SK-MEL-5 (cell line): Measurements from ENCODE around the gene LRRC4B. TPM values are rescaled to one million over a fixed set of nuclear protein-coding genes. Genes with fewer than 3 reads are reported as not detected.

Experiments
- DNase-seq: peaks from one replicate; pipeline ENCODE4 v3.0.0-alpha.2; 2016; ENCODE audit warnings: low read depth, low spot score
- in situ Hi-C: cut with HindIII; loops from 2 replicates; pipeline ENCODE4 v1.10.0; 2016; ENCODE audit warnings: low sequenced_read_pairs, high pct_unique_total_duplicates, low pct_unique_long_range_greater_than_20kb
- total RNA-seq: library from RNA; depleted of rRNA; stranded (reverse); fragments of >200 nt; shearing (Covaris generic); gene quantifications from 2 replicates; pipeline ENCODE4 v1.2.3, GENCODE V29; 2014

LRRC4B gene
- total RNA-seq, 1 experiment from 2014 or later = 6.9 TPM

- DNase-seq = no peak
- in situ Hi-C loops = no loop called here
Observed at GRCh38 chr19:50514346-50515167, 53.7 kb downstream of the LRRC4B start.

DNA sequence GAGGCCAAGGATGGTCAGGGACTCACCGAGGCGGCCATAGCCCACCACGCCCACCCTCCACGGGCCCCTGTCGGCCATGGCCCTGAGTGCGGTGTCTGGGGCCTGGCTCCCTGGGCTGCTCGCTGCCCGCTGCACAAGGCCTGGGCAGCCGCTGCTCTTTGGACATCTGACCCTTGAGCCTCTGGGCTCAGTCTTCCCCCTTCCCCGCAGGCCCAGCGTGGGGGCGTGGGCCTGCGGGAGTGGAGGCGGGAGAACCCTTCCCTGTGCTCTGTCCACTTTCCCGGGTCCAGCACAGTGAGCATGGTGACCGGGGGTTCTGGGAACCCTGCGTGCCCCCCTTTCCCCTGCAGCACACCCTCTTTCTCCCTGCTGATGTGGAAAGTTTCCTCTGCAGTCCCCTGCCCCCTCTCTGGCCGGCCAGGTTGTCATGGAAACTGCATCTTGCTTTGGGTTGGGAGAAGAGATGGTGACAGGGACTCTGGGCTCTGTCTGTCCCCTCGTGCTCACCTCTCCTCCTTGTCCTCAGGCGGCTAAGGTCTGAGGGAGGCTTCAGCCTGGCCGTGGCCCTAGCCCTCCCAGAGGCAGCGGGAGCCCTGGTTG lies 54.4 kb downstream of the LRRC4B start, which contains the start of gene ASPDH:
Gene ASPDH (minus strand): TSS at position 168 of the 600 bp plus-strand sequence. CDS start 90 bp downstream, at position 78.
- DNase-seq = no peak
- in situ Hi-C loops = no loop called here

GRCh38 chr19:50512999-50513745 lies 55.1 kb downstream of the LRRC4B start:
- no peak for DNase-seq
- in situ Hi-C loops = no loop called here

DNA sequence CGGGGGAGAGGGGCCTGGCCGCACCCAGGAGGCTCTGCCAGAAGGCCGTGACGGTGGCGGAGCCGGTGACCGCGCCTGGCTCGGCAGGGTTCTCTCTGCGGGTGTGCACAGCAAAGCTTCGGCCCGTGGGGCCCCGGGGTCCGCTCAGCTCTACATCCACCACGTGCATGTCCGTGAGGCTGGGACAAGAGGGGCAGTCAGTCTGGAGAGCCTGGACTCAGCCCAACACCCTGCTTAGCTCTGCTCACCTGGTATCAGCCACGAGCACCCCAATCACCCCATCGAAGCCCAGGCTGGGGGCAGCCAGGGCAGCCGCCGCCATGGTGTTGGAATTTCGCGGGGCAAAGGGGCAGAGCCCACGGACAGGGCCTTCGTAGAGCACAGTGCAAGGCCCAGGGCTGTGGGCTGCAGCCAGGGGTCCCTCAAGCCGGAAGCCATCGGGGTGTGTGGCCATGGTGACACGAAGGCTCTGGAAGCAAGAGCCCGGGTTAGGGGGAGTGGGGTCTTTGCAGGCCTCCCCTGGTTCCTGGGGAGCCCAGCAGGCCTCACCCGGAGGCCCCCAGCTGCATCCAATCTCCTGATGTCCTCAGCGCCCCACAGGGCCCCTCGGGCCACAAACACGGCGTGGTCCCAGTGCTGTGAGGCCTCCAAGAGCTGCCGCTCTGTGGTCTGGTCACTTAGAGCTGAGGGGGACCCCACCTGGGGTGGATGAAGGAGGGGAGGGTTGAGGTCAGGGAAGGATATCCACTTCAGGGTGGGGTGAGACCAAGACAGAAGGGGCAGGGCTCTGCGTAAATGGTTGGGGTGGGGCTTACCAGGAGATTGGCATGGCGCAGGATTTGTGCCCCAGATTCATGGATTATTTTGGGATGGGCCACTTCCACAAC lies 55.9 kb downstream of the LRRC4B start:
- in situ Hi-C loops = no loop called here
- no peak for DNase-seq

DNA sequence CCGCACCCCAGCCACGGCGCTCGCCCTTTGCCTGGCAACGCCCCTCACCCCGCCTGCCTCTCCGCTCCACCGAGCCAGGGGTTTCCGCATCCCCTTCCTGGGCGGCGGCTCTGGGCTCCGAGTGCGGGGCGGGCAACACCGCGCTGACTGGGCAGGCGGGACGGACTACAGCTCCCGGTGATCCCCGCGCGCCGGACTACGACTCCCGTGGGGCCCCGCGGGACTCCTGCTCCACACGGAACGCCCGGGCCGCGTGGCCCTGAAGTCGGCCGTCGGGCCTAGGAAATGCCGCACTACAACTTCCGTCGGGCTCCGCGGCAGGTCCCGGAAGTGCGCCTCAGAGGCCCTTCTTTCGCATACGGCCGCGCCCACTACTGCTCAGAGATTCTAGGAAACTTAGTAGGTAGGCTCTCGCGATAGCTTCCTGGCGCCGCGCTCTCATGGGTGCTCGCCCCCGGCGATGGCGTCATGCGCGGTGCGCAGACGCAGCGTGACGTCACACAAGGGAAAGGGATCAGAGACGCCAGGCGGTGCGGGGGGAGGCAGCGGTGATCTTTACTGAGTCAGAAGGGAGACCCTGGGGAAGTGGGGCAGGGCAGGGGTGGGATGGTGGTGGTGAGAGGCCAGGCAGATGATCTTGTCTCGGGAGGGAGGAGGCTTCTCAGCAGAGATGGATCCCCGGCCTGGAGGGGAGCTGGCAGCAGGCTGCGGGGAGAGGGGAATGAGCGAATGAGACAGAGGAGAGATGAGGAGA lies 57.0 kb downstream of the LRRC4B start, which contains the start of gene JOSD2:
Gene JOSD2 (minus strand): TSS at position 123 of the 754 bp plus-strand sequence. CDS start 760 bp downstream, outside the sequence.
- DNase-seq = peak; percentile 99
- in situ Hi-C loops = no loop called here

DNA sequence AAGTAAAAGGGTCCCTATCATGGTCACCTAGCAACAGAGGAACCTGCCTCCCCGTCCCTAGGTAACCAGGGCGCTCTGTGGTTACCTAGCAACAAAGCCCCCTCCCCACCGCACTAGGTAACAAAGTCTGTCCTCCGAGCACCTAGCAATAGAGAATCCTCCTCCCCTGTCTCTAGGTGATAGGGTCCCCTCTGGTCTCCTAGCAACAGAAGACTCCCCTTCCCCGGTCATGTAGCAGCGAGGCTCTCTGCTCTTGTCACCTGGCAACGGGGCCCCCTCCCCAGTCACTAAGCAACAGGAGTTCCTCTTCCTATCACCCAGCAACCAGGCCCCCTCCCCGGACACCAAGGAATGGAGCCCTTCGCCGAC lies 57.6 kb downstream of the LRRC4B start:
- no peak for DNase-seq
- in situ Hi-C loops = no loop called here

GRCh38 chr19:50510121-50510670 lies 58.0 kb downstream of the LRRC4B start:
- no peak for DNase-seq
- in situ Hi-C loops = no loop called here

DNA sequence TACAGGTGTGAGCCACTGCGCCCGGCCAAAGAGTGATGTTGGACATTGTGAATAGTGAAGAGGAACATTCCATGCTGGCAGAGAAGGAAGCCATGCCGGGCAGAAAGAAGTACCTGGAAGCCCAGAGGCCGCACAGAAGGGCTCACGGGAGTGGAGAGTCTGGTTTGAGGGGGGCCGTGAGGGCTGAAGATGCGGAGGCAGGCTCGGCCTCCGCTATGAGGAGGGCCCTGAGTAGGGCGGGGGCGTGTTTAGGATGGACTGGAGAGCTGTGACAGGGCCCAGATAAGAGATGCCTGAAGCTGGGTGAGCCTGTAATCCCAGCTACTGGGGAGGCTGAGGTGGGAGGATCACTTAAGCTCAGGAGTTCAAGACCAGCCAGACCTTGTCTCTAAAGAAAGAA lies 58.9 kb downstream of the LRRC4B start:
- in situ Hi-C loops = no loop called here
- no peak for DNase-seq

DNA sequence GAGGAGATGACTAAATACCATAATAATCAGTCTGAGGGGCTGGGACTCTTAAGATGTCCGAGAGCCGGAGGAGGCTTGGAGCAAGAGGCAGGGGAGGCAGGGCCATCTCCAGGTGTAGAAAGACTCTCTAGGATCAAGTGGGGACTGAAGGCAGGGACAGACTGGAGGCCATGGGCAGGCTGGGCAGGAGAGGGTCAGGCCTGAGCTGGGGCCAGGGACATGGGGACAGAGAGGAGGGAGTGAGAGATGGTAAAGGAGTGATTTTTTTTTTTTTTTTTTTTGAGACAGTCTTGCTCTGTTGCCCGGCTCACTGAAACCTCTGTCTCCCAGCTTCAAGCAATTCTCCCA lies 59.4 kb downstream of the LRRC4B start:
- no peak for DNase-seq
- in situ Hi-C loops = no loop called here

DNA sequence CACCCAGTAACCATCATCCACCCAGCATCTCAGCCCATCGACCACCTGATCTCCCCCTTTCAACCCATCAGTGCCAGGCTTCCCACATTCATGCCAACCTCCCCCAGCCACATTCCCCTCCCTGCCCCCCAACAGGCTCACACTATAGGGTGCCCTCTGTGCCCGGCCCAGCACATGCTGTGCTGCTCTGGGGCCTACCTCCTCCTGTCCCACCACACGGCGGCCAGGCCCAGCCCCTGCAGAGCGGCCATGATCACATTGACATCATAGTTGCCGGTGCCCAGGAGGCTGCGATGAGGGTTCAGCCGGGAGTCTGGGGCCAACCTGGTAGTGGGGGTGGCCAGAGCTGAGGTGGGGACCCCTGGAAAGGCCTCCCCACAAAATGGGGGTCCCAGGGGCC lies 60.9 kb downstream of the LRRC4B start:
- DNase-seq = no peak
- in situ Hi-C loops = no loop called here

DNA sequence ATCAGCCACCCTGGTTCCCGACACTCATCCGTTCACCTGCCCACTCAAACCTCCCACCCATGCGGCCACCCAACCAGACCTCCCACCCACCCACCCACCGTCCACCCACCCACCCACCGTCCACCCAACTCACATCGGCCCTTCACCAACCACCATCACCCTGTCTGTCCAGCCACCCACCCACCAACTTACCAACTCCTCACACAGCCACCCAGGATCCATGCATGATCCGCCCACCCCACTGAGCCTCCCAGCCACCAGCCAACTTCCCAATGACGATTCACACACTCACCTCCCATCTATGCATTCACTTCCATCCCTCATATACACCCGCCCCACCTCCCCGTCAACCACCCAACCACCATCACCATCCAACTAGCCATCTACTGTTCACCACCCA lies 61.5 kb downstream of the LRRC4B start:
- DNase-seq = no peak
- in situ Hi-C loops = no loop called here

- DNase-seq = no peak
- in situ Hi-C loops = no loop called here
Observed at GRCh38 chr19:50505856-50506611, 62.2 kb downstream of the LRRC4B start.

GRCh38 chr19:50501568-50502475 lies 66.4 kb downstream of the LRRC4B start:
- no peak for DNase-seq
- in situ Hi-C loops = no loop called here

DNA sequence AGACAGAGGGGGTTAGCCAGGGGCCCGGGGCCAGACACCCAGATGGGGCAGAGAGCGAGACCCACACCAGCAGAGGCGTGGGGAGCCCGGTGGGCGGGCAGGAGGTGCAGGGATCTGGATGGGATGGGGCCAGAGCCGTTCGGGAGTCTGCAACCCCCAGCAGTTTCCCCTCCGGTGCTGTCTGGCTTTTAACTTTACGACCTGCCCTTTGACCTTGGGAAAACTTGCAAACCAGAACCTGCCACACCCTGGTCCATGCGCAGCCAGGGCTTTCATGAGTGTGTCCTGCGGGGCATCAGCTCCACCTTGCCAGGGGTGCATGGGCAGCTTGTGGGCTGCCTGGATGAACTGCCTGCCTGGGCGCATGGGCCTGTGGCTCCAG lies 67.1 kb downstream of the LRRC4B start:
- in situ Hi-C loops = no loop called here
- DNase-seq = no peak

DNA sequence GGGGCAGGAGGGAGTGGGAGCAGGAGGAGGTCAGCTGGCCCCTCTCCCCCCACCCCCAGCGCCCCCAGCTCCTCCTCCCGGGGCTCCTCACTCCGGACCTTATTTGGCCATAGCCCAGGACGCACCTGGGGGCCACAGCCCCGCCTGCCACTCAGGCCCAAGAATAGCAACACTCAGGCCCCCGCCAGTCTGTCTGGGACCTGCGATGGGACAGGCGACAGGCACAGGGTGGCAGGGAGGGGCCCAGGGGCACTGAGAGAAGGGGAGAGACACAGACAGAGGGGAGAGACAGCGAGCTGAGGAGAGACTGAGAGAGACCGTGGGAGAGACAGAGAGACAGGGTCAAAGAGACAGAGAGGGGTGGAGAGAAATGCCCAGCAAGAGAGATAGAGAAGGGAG lies 67.5 kb downstream of the LRRC4B start:
- no peak for DNase-seq
- in situ Hi-C loops = no loop called here
